GM12892 (cell line): Measurements from ENCODE around the gene PLEKHN1.

ENCODE experiments used
- POLR2A ChIP-seq: IDR thresholded peaks from 2 replicates; pipeline ENCODE4 v1.6.1; 2011; ENCODE audit warnings: low read depth, low read length, control low read depth
- POLR2AphosphoS5 ChIP-seq: IDR thresholded peaks from 2 replicates; pipeline ENCODE4 v1.6.1; 2011; ENCODE audit warnings: low read depth, low read length, control low read depth
- TAF1 ChIP-seq: IDR thresholded peaks from 2 replicates; pipeline ENCODE4 v1.6.1; 2011; ENCODE audit warnings: low read depth, mild to moderate bottlenecking, control low read depth, low read length, borderline replicate concordance

GRCh38 chr1:917466-918091, 48.7 kb upstream of the PLEKHN1 start:
- TF ChIP-seq POLR2A: no peak
- TF ChIP-seq POLR2AphosphoS5: no peak
- no peak for TF ChIP-seq TAF1
